ENCODE measurements around the gene OPCML. TPM values are rescaled to one million over a fixed set of nuclear protein-coding genes. Genes with fewer than 3 reads are reported as not detected.

The OPCML gene
- total RNA-seq, 1 donor from 2014 or later: not detected

GRCh38 chr11:132980670-132981069 lies 551.6 kb downstream of the OPCML start:
- Histone ChIP-seq H3K27me3 (no peaks in the 10 kb centered on the region), H3K27ac (no peak overlapping the region), H3K4me1 (no peaks in the 10 kb centered on the region), H3K36me3 (no peaks in the 10 kb centered on the region), H3K4me3 (no peak overlapping the region), H3K9me3 (no peaks in the 10 kb centered on the region)
- DNase-seq (ENCODE audit: extremely low spot score in 2 of 2): no peak
- intact Hi-C loops (cut with DNase I): no loop called here
- TF ChIP-seq POLR2AphosphoS5 (IDR thresholded peaks at IDR 0.05; ENCODE audit: insufficient read depth in 1 of 2, low read depth in 1 of 2) (no peak), POLR2A (IDR thresholded peaks at IDR 0.05) (no peak), CTCF (IDR thresholded peaks at IDR 0.05) (no peak)

- H3K27ac ChIP-seq: no peak overlapping the region
- TF ChIP-seq POLR2AphosphoS5 (IDR thresholded peaks at IDR 0.05; ENCODE audit: insufficient read depth in 1 of 2, low read depth in 1 of 2) (no peak), POLR2A (IDR thresholded peaks at IDR 0.05) (no peak), CTCF (IDR thresholded peaks at IDR 0.05) (no peak)
- no peaks in the 10 kb centered on the region for H3K27me3 ChIP-seq
- intact Hi-C loops (cut with DNase I): no loop called here
- DNase-seq (ENCODE audit: extremely low spot score in 2 of 2): no peak
- no peak overlapping the region for H3K4me3 ChIP-seq
- H3K4me1 ChIP-seq: no peaks in the 10 kb centered on the region
- H3K9me3 ChIP-seq: no peaks in the 10 kb centered on the region
- H3K36me3 ChIP-seq: no peaks in the 10 kb centered on the region
Observed at GRCh38 chr11:132977746-132978145, 554.6 kb downstream of the OPCML start.

GRCh38 chr11:132977241-132977640 lies 555.1 kb downstream of the OPCML start:
- intact Hi-C loops (cut with DNase I): no loop called here
- no peaks in the 10 kb centered on the region for H3K27me3 ChIP-seq
- no peaks in the 10 kb centered on the region for H3K36me3 ChIP-seq
- DNase-seq (ENCODE audit: extremely low spot score in 2 of 2): no peak
- no peak overlapping the region for H3K4me3 ChIP-seq
- no peaks in the 10 kb centered on the region for H3K4me1 ChIP-seq
- no peak for TF ChIP-seq CTCF (IDR thresholded peaks at IDR 0.05)
- no peak for TF ChIP-seq POLR2AphosphoS5 (IDR thresholded peaks at IDR 0.05; ENCODE audit: insufficient read depth in 1 of 2, low read depth in 1 of 2)
- TF ChIP-seq POLR2A (IDR thresholded peaks at IDR 0.05): no peak
- no peak overlapping the region for H3K27ac ChIP-seq
- no peaks in the 10 kb centered on the region for H3K9me3 ChIP-seq

- no peaks in the 10 kb centered on the region for H3K9me3 ChIP-seq
- no peak for TF ChIP-seq POLR2AphosphoS5 (IDR thresholded peaks at IDR 0.05; ENCODE audit: insufficient read depth in 1 of 2, low read depth in 1 of 2)
- no peak for TF ChIP-seq POLR2A (IDR thresholded peaks at IDR 0.05)
- no peak for TF ChIP-seq CTCF (IDR thresholded peaks at IDR 0.05)
- intact Hi-C loops (cut with DNase I): no loop called here
- no peak for DNase-seq (ENCODE audit: extremely low spot score in 2 of 2)
- no peak overlapping the region for H3K4me3 ChIP-seq
- no peaks in the 10 kb centered on the region for H3K27me3 ChIP-seq
- H3K27ac ChIP-seq: no peak overlapping the region
- H3K4me1 ChIP-seq: no peaks in the 10 kb centered on the region
- no peaks in the 10 kb centered on the region for H3K36me3 ChIP-seq
Observed at GRCh38 chr11:132976115-132976514, 556.2 kb downstream of the OPCML start.

- Histone ChIP-seq H3K36me3 (no peaks in the 10 kb centered on the region), H3K27ac (no peak overlapping the region), H3K27me3 (no peaks in the 10 kb centered on the region), H3K4me3 (no peak overlapping the region), H3K9me3 (no peaks in the 10 kb centered on the region), H3K4me1 (no peaks in the 10 kb centered on the region)
- no peak for DNase-seq (ENCODE audit: extremely low spot score in 2 of 2)
- no peak for TF ChIP-seq CTCF (IDR thresholded peaks at IDR 0.05)
- TF ChIP-seq POLR2A (IDR thresholded peaks at IDR 0.05): no peak
- no peak for TF ChIP-seq POLR2AphosphoS5 (IDR thresholded peaks at IDR 0.05; ENCODE audit: insufficient read depth in 1 of 2, low read depth in 1 of 2)
- intact Hi-C loops (cut with DNase I): no loop called here
Observed at GRCh38 chr11:132973686-132974085, 558.6 kb downstream of the OPCML start.

Data from vagina (tissue), 2 donors.